ENCODE data around the gene PRKCH.

DNA sequence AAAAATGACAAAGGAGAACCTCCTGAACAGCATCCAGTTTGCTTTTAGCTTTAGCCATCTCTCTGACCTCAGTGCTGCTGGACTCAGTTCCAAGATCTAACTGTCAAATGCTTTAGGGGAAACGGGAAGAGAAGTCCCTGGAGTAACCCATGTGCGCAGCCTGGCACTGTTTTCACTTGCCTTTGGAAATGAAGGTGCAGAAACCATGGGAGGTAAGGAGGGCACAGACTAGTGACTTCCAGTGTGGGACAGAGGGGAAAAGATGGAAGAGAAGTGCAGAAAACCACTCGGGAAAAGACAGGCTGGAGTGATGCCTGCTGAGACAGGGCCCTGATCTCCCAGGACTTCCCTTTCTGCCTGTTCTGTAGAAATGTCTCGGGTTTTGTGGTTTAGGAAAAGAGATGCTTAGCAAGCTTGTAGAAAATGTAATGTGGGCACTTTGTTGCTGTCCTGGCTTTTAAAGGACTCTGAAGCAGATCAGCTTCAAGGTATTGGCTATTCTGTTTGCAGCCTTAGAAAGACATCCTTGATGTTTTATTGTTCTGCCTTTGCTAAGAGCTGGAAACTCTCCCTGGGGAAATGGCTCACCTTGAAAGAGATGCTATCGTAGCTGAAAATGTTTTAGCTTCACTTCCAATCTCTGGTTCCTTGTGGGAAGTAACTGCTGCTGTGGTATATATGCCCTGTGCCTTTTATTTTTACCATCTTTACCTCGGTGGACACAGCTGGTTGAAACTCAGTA is 249.3 kb downstream of the PRKCH start:
- TF ChIP-seq ZNF274 (IDR thresholded peaks at IDR 0.05; ENCODE audit: borderline replicate concordance, low read depth, low read length) = no peak
- TF ChIP-seq, protein P1, sequence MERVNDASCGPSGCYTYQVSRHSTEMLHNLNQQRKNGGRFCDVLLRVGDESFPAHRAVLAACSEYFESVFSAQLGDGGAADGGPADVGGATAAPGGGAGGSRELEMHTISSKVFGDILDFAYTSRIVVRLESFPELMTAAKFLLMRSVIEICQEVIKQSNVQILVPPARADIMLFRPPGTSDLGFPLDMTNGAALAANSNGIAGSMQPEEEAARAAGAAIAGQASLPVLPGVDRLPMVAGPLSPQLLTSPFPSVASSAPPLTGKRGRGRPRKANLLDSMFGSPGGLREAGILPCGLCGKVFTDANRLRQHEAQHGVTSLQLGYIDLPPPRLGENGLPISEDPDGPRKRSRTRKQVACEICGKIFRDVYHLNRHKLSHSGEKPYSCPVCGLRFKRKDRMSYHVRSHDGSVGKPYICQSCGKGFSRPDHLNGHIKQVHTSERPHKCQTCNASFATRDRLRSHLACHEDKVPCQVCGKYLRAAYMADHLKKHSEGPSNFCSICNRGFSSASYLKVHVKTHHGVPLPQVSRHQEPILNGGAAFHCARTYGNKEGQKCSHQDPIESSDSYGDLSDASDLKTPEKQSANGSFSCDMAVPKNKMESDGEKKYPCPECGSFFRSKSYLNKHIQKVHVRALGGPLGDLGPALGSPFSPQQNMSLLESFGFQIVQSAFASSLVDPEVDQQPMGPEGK (CRISPR knock-in tag; IDR thresholded peaks at IDR 0.05; ENCODE audit: borderline replicate concordance) = no peak
